Activated CD4-positive, alpha-beta T cell treated with anti-CD3 and anti-CD28 coated beads, Interleukin-2, amount 10 ng/mL, durations not matched to agents 24 days and 14 days (primary cell): ENCODE data around the gene KHK. TPM values are rescaled to one million over a fixed set of nuclear protein-coding genes. Genes with fewer than 3 reads are reported as not detected.
A peak's percentile ranks its signal among the peaks of the same experiment; 100 is the strongest.

ENCODE experiments used
- DNase-seq: peaks from one replicate; pipeline ENCODE4 v3.0.0; 2022
- H3K27ac Mint-ChIP-seq: one replicate; pipeline ENCODE4 v1.8.0; 2022; ENCODE audit warnings: mild to moderate bottlenecking, mixed read lengths
- H3K27me3 Mint-ChIP-seq: one replicate; pipeline ENCODE4 v1.8.0; 2022; ENCODE audit warnings: mixed read lengths
- H3K36me3 Mint-ChIP-seq: one replicate; pipeline ENCODE4 v1.8.0; 2022; ENCODE audit warnings: low read depth, mild to moderate bottlenecking, mixed read lengths
- H3K4me1 Mint-ChIP-seq: one replicate; pipeline ENCODE4 v1.8.0; 2021; ENCODE audit warnings: mixed read lengths
- H3K4me3 Mint-ChIP-seq: one replicate; pipeline ENCODE4 v1.8.0; 2022; ENCODE audit warnings: mild to moderate bottlenecking, moderate library complexity, mixed read lengths
- H3K9me3 Mint-ChIP-seq: one replicate; pipeline ENCODE4 v1.8.0; 2021; ENCODE audit warnings: mixed read lengths
- intact Hi-C: fragments of 100-400 bp; cut with micrococcal nuclease; formaldehyde crosslinking; loops from one replicate; pipeline ENCODE4 v1.15.1; 2023
- total RNA-seq: library from RNA; stranded (reverse); gene quantifications from 2 replicates; pipeline ENCODE4 v1.2.3, GENCODE V29; 2022

KHK gene
- total RNA-seq, 1 donor from 2014 or later = 13.4 TPM

DNA sequence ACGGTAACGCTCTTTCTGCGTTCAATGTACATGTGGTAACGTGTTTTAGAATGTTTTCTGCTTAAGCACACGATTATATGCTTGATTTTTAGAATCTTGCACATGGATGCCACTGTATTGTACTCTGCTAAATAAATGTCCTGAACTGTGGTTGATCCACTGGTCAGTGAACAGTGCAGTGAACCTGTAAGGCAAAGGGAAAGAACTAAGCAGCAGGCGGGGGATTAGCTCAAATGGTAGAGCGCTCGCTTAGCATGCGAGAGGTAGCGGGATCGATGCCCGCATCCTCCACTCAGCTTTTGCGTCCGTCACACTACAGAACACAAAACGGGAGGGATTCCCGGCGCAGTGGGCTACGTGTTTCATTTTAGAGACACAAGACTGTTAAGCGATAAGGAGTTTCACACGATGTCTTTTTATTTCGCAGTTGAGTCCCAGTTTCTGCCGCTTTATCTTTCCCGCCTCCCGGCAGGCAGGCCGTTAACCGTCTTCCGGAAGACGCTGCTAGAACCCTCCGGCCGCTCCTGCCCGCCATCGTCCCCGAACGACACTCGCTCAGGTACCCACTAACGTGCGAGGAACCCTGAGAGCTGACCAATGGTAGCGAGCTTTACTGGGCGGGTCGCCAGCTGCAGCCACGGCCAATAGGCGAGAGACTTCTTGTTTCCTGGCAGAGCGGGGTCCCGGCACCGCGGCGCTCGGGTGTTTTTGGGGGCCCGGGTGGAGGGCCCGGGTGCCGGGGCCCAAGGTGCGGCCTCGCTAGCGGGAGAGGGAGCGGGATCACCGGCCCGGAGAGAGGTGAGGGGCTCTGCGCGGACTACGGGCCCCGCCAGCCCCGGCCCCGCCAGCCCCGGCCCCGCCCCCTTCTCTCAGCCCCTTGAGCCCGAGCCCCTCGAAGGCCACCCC lies 35.3 kb upstream of the KHK start, which contains the start of gene AGBL5:
AGBL5 (plus strand) TSS at position 673 of the 906 bp plus-strand sequence. CDS start 1,291 bp downstream, outside the sequence.
- peaks cover 22% of the 10 kb centered on the region for H3K36me3 Mint-ChIP-seq
- peaks cover 5% of the 10 kb centered on the region for H3K27me3 Mint-ChIP-seq
- peaks cover 22% of the 10 kb centered on the region for H3K4me1 Mint-ChIP-seq
- H3K27ac Mint-ChIP-seq = peak within 1 kb of the TSS; percentile 99
- peaks cover 3% of the 10 kb centered on the region for H3K9me3 Mint-ChIP-seq
- peak; percentile 99 for DNase-seq
- intact Hi-C loops = loop anchor here (1.0 to 5.0 kb wide), 6 partner anchors 19 to 161 kb away; partner anchors contain the start of genes ABHD1, ATRAID, KHK and OST4
- peak within 1 kb of the TSS; percentile 90 for H3K4me3 Mint-ChIP-seq

- Mint-ChIP-seq H3K27ac (peak overlapping the region; percentile 81), H3K4me1 (peaks cover 22% of the 10 kb centered on the region), H3K4me3 (peak overlapping the region; percentile 90), H3K9me3 (peaks cover 3% of the 10 kb centered on the region), H3K27me3 (peaks cover 5% of the 10 kb centered on the region), H3K36me3 (peaks cover 24% of the 10 kb centered on the region)
- intact Hi-C loops = loop anchor here (5.0 kb wide), 1 partner anchor 70 kb away; the partner anchor contains the start of gene ABHD1
- DNase-seq = no peak
Observed at GRCh38 chr2:27051902-27052645, 34.5 kb upstream of the KHK start.

- peaks cover 26% of the 10 kb centered on the region for H3K36me3 Mint-ChIP-seq
- H3K4me3 Mint-ChIP-seq = peak overlapping the region; percentile 90
- no peak for DNase-seq
- peaks cover 5% of the 10 kb centered on the region for H3K27me3 Mint-ChIP-seq
- intact Hi-C loops = loop anchor here (5.0 kb wide), 1 partner anchor 69 kb away; the partner anchor contains the start of gene ABHD1
- peaks cover 3% of the 10 kb centered on the region for H3K9me3 Mint-ChIP-seq
- H3K27ac Mint-ChIP-seq = no peak overlapping the region
- H3K4me1 Mint-ChIP-seq = peaks cover 19% of the 10 kb centered on the region
Observed at GRCh38 chr2:27053321-27053720, 33.3 kb upstream of the KHK start.

GRCh38 chr2:27053776-27054175 lies 32.8 kb upstream of the KHK start:
- H3K27me3 Mint-ChIP-seq = peaks cover 5% of the 10 kb centered on the region
- H3K36me3 Mint-ChIP-seq = peaks cover 28% of the 10 kb centered on the region
- H3K4me3 Mint-ChIP-seq = peak overlapping the region; percentile 16
- H3K9me3 Mint-ChIP-seq = peaks cover 3% of the 10 kb centered on the region
- H3K4me1 Mint-ChIP-seq = peaks cover 19% of the 10 kb centered on the region
- no peak for DNase-seq
- intact Hi-C loops = loop anchor here (5.0 kb wide), 1 partner anchor 69 kb away; the partner anchor contains the start of gene ABHD1
- H3K27ac Mint-ChIP-seq = no peak overlapping the region

- Mint-ChIP-seq H3K27ac (no peak overlapping the region), H3K36me3 (peaks cover 35% of the 10 kb centered on the region)
Observed at GRCh38 chr2:27054721-27055120, 31.9 kb upstream of the KHK start.

DNA sequence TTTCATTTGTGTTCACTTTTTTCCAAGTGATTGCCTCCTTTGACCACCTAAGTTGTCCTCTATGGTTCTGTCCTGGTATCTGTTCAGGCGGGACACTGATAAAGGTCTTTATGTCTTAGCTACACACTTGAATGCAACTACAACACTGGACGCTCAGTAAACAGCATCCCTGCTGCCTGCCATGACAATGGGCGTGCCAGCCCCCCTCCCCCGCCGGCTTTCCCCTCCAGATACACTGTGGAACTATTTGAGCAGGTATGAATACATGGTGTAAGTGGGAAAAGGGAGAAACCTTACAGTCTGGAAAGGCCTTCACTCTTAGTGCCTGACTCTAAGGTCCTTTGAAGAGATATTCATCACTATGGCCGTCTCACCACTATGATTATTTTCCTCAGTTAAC lies 29.4 kb upstream of the KHK start:
- intact Hi-C loops = no loop called here
- Mint-ChIP-seq H3K4me3 (no peak overlapping the region), H3K4me1 (peaks cover 5% of the 10 kb centered on the region), H3K9me3 (no peaks in the 10 kb centered on the region), H3K36me3 (peaks cover 34% of the 10 kb centered on the region), H3K27me3 (no peaks in the 10 kb centered on the region), H3K27ac (no peak overlapping the region)
- DNase-seq = no peak

More at GRCh38 chr2:27054721-27055120, 31.9 kb upstream of the KHK start:
- Mint-ChIP-seq H3K9me3 (peaks cover 3% of the 10 kb centered on the region), H3K4me1 (peaks cover 15% of the 10 kb centered on the region), H3K27me3 (peaks cover 5% of the 10 kb centered on the region), H3K4me3 (no peak overlapping the region)
- DNase-seq = no peak
- intact Hi-C loops = loop anchor here (5.0 kb wide), 1 partner anchor 68 kb away; the partner anchor contains the start of gene ABHD1

DNA sequence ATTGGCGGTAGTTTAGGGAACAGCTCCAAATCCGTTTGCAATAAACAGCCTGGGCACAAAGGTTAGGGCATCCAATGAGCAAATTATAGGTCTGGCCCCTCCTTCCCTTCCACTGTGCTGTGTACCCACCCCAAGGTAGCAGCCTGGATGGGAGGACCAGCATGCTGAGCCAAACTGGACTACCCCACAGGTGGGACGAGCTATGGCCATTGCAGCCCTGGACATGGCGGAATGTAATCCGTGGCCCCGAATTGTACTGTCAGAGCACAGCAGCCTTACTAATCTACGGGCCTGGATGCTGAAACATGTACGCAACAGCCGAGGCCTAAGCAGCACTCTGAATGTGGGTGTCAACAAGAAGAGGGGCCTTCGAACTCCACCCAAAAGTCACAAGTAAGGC lies 28.4 kb upstream of the KHK start:
- Mint-ChIP-seq H3K4me3 (no peak overlapping the region), H3K27ac (no peak overlapping the region), H3K27me3 (no peaks in the 10 kb centered on the region), H3K4me1 (peaks cover 6% of the 10 kb centered on the region), H3K9me3 (no peaks in the 10 kb centered on the region), H3K36me3 (peaks cover 42% of the 10 kb centered on the region)
- DNase-seq = no peak
- intact Hi-C loops = no loop called here

GRCh38 chr2:27059141-27059820 lies 27.3 kb upstream of the KHK start:
- peaks cover 6% of the 10 kb centered on the region for H3K4me1 Mint-ChIP-seq
- DNase-seq = no peak
- peaks cover 45% of the 10 kb centered on the region for H3K36me3 Mint-ChIP-seq
- H3K27me3 Mint-ChIP-seq = no peaks in the 10 kb centered on the region
- H3K4me3 Mint-ChIP-seq = no peak overlapping the region
- intact Hi-C loops = no loop called here
- H3K9me3 Mint-ChIP-seq = no peaks in the 10 kb centered on the region
- H3K27ac Mint-ChIP-seq = no peak overlapping the region

DNA sequence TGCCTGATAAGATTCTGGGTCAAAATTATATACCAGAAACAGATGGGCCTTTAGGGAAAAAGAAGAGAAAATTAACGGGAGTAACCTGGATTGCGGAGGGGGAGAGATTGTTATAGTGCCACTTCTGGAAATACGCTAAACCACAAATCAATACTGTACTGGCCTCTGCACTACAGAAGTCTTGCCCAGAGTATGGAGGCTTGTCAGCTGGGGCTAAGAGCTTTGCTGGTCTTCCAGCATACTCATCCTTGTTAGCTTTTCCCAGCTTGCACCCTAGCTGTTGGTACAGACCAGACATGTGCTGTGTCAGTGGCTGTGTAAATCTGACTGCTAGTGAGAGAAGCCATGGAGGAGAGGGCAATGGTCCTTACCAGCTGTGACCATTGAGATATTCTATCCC lies 26.2 kb upstream of the KHK start:
- Mint-ChIP-seq H3K4me3 (no peak overlapping the region), H3K36me3 (peaks cover 46% of the 10 kb centered on the region), H3K4me1 (peaks cover 6% of the 10 kb centered on the region), H3K27me3 (no peaks in the 10 kb centered on the region), H3K9me3 (no peaks in the 10 kb centered on the region), H3K27ac (no peak overlapping the region)
- DNase-seq = no peak
- intact Hi-C loops = no loop called here

- no peaks in the 10 kb centered on the region for H3K27me3 Mint-ChIP-seq
- intact Hi-C loops = no loop called here
- H3K4me3 Mint-ChIP-seq = no peak overlapping the region
- no peak overlapping the region for H3K27ac Mint-ChIP-seq
- no peaks in the 10 kb centered on the region for H3K9me3 Mint-ChIP-seq
- H3K4me1 Mint-ChIP-seq = peaks cover 29% of the 10 kb centered on the region
- no peak for DNase-seq
- H3K36me3 Mint-ChIP-seq = peaks cover 57% of the 10 kb centered on the region
Observed at GRCh38 chr2:27065128-27065527, 21.4 kb upstream of the KHK start.

- DNase-seq = no peak
- H3K9me3 Mint-ChIP-seq = no peaks in the 10 kb centered on the region
- intact Hi-C loops = no loop called here
- peaks cover 59% of the 10 kb centered on the region for H3K36me3 Mint-ChIP-seq
- no peak overlapping the region for H3K27ac Mint-ChIP-seq
- H3K4me3 Mint-ChIP-seq = no peak overlapping the region
- H3K4me1 Mint-ChIP-seq = peaks cover 38% of the 10 kb centered on the region
- no peaks in the 10 kb centered on the region for H3K27me3 Mint-ChIP-seq
Observed at GRCh38 chr2:27067385-27067784, 19.2 kb upstream of the KHK start.

DNA sequence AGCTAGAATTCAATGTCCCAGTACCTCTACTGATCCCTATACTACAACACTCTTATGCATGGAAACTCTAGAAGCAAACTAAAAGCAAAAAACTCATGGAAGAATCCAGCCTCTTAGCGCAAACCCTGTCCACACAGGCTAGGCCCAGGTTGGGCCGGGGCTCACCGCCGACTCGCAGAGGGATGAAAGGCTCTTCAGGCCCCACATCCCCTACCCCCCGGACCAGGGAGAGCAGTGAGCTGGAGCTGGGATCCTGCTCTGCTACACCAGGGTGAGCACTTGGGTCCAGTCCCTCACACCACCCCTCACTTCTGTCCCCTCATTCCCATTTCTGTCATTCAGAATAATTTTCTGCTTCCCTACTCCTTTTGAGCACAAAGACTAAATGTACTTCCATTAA lies 17.1 kb upstream of the KHK start:
- peaks cover 46% of the 10 kb centered on the region for H3K4me1 Mint-ChIP-seq
- H3K27me3 Mint-ChIP-seq = no peaks in the 10 kb centered on the region
- DNase-seq = no peak
- no peaks in the 10 kb centered on the region for H3K9me3 Mint-ChIP-seq
- intact Hi-C loops = no loop called here
- peak overlapping the region; percentile 48 for H3K27ac Mint-ChIP-seq
- H3K4me3 Mint-ChIP-seq = peak overlapping the region; percentile 99
- peaks cover 46% of the 10 kb centered on the region for H3K36me3 Mint-ChIP-seq

- Mint-ChIP-seq H3K4me1 (peaks cover 53% of the 10 kb centered on the region), H3K36me3 (peaks cover 44% of the 10 kb centered on the region), H3K9me3 (no peaks in the 10 kb centered on the region), H3K4me3 (peak overlapping the region; percentile 99), H3K27me3 (no peaks in the 10 kb centered on the region), H3K27ac (peak overlapping the region; percentile 48)
- no peak for DNase-seq
- intact Hi-C loops = loop anchor here (5.0 kb wide), 1 partner anchor 287 kb away; the partner anchor contains the start of gene GTF3C2
Observed at GRCh38 chr2:27069961-27070618, 16.5 kb upstream of the KHK start.
